K562 (cell line): Measurements from ENCODE around the gene LEPR. TPM values are rescaled to one million over a fixed set of nuclear protein-coding genes. Genes with fewer than 3 reads are reported as not detected.

Experiments used
- ARNT ChIP-seq, 2 experiments: fragments of 450-650 bp; IDR thresholded peaks; 2 replicates each; pipeline ENCODE4 v1.6.1; 2016; ENCODE audit warnings: mild to moderate bottlenecking in 1 of 2
- ATF3 ChIP-seq, 2 experiments: fragments of 450-650 bp in 1 of 2; sonication (generic) in 1 of 2; formaldehyde crosslinking in 1 of 2; IDR thresholded peaks in 1 of 2; conservative IDR thresholded peaks in 1 of 2; 2 replicates each; pipeline versions ENCODE4 v1.6.1 to v1.8.1; 2016 to 2023; ENCODE audit warnings: mild to moderate bottlenecking in 2 of 2, moderate library complexity in 2 of 2, inconsistent platforms in 1 of 2, missing genetic modification reagents in 1 of 2
- CCNT2 ChIP-seq: IDR thresholded peaks from 2 replicates; pipeline ENCODE4 v1.6.1; 2011; ENCODE audit warnings: borderline replicate concordance, low read depth, mild to moderate bottlenecking, moderate library complexity, mixed read lengths, low read length; ENCODE audit not compliant: insufficient read length; ENCODE audit errors: extremely low read depth
- HDAC1 ChIP-seq, 2 experiments: fragments of 450-650 bp; IDR thresholded peaks; 2 replicates each; pipeline ENCODE4 v1.6.1; 2016 to 2017; ENCODE audit warnings: inconsistent platforms in 1 of 2, mild to moderate bottlenecking in 1 of 2, moderate library complexity in 1 of 2
- IRF1 ChIP-seq: sonication (generic); formaldehyde crosslinking; IDR thresholded peaks from 2 replicates; pipeline ENCODE4 v1.8.0; 2022; ENCODE audit warnings: missing genetic modification reagents, mild to moderate bottlenecking, borderline replicate concordance
- MYC ChIP-seq, 2 experiments: fragments of 250-450 bp in 1 of 2; sonication (Bioruptor Pico) in 1 of 2; IDR thresholded peaks; 2 replicates each; pipeline versions ENCODE4 v1.5.1 to v1.6.1; 2012 to 2021; ENCODE audit warnings: low read depth in 2 of 2, borderline replicate concordance in 1 of 2, improper control_type of control experiment in 1 of 2, low read length in 1 of 2, mild to moderate bottlenecking in 1 of 2, moderate library complexity in 1 of 2
- NBN ChIP-seq: fragments of 450-650 bp; IDR thresholded peaks from 2 replicates; pipeline ENCODE4 v1.6.1; 2016; ENCODE audit warnings: low read depth, mild to moderate bottlenecking
- POLR2H ChIP-seq: IDR thresholded peaks from 2 replicates; pipeline ENCODE4 v1.6.1; 2016; ENCODE audit warnings: missing genetic modification characterization, low read depth, mild to moderate bottlenecking, control low read depth, missing compliant biosample characterization, moderate library complexity
- RBM34 ChIP-seq: fragments of 200-400 bp; formaldehyde crosslinking; IDR thresholded peaks from 2 replicates; pipeline ENCODE4 v1.6.1; 2018; ENCODE audit warnings: low read length, borderline replicate concordance; ENCODE audit not compliant: insufficient read depth
- RBM39 ChIP-seq: fragments of 200-400 bp; formaldehyde crosslinking; optimal IDR thresholded peaks from 2 replicates; pipeline ENCODE3; 2018; ENCODE audit warnings: low read depth, low read length
- RNF2 ChIP-seq: sonication (generic); IDR thresholded peaks from 2 replicates; pipeline ENCODE4 v1.6.1; 2016
- SIN3A ChIP-seq, 2 experiments: fragments of 150-350 bp in 1 of 2; IDR thresholded peaks; 2 replicates each; pipeline ENCODE4 v1.6.1; 2011 to 2016; ENCODE audit warnings: borderline replicate concordance in 2 of 2, low read depth in 2 of 2, low read length in 2 of 2, mild to moderate bottlenecking in 2 of 2, moderate library complexity in 2 of 2; ENCODE audit not compliant: control insufficient read depth in 1 of 2
- SIX5 ChIP-seq, 2 experiments: IDR thresholded peaks; 2 replicates each; pipeline ENCODE4 v1.6.1; 2011; ENCODE audit warnings: low read length in 2 of 2, borderline replicate concordance in 1 of 2, low read depth in 1 of 2, mild to moderate bottlenecking in 1 of 2, moderate library complexity in 1 of 2; ENCODE audit not compliant: insufficient read depth in 1 of 2
- SMARCE1 ChIP-seq: fragments of 450-650 bp; IDR thresholded peaks from 2 replicates; pipeline ENCODE4 v1.7.1; 2016; ENCODE audit warnings: mild to moderate bottlenecking
- SNAPC5 ChIP-seq: fragments of 250-450 bp; sonication (Bioruptor Pico); IDR thresholded peaks from 2 replicates; pipeline ENCODE4 v1.8.0; 2021; ENCODE audit warnings: moderate library complexity, mild to moderate bottlenecking, inconsistent platforms
- TRIM28 ChIP-seq: fragments of 450-650 bp; IDR thresholded peaks from 2 replicates; pipeline ENCODE4 v1.6.1; 2017
- ZNF133 ChIP-seq: fragments of 250-450 bp; sonication (Bioruptor Pico); IDR thresholded peaks from 2 replicates; pipeline ENCODE4 v1.4.0; 2020; ENCODE audit warnings: mild to moderate bottlenecking
- ZNF583 ChIP-seq: fragments of 250-450 bp; sonication (Bioruptor Pico); IDR thresholded peaks from 2 replicates; pipeline ENCODE4 v1.4.0; 2020
- ZNF766 ChIP-seq: fragments of 200-800 bp; sonication (Bioruptor generic); conservative IDR thresholded peaks from 2 replicates; pipeline ENCODE4 v1.6.1; 2016; ENCODE audit warnings: missing genetic modification characterization, missing compliant biosample characterization
- polyA plus RNA-seq, 8 experiments: library from polyadenylated mRNA; depleted of rRNA in 4 of 8; stranded (reverse) in 5 of 8; unstranded in 3 of 8; fragments of >200 nt; fragmentation: Nextera tagmentation in 2 of 8; fragmentation: Illumina TruSeq in 1 of 8; extraction: Ambion mirVana in 2 of 8; extraction: Trizol in 1 of 8; gene quantifications; 2 replicates each; pipeline versions ENCODE4 v1.2.1 to v1.2.3, GENCODE V29; 2011 to 2014; ENCODE audit warnings: inconsistent platforms in 1 of 8, missing spikeins in 1 of 8
- total RNA-seq, 7 experiments: library from RNA; depleted of rRNA in 6 of 7; stranded (reverse); fragments of >200 nt in 6 of 7; fragmentation: Illumina TruSeq in 2 of 7; extraction: Trizol in 2 of 7; gene quantifications; 2 replicates each; pipeline versions ENCODE4 v1.2.1 to v1.2.3, GENCODE V29; 2011 to 2021; ENCODE audit warnings: low replicate concordance in 1 of 7
- TF ChIP-seq, protein P1 (sequence below): sonication (generic); formaldehyde crosslinking; IDR thresholded peaks from 2 replicates; pipeline ENCODE4 v1.8.0; 2022; ENCODE audit warnings: mild to moderate bottlenecking, missing genetic modification reagents
- TF ChIP-seq, protein P2 (sequence below): fragments of 250-450 bp; sonication (Bioruptor Pico); IDR thresholded peaks from 2 replicates; pipeline ENCODE4 v1.5.0; 2020; ENCODE audit warnings: mild to moderate bottlenecking, borderline replicate concordance

Gene LEPR
- total and polyA plus RNA-seq, 9 of the 15 experiments (the other 6 are each of a cell fraction or from before 2014, with no cell fraction given), result 12.2 to 111 (median 43.1) TPM

GRCh38 chr1:65412256-65412983 is 8.0 kb upstream of the LEPR start (continued):
- TF ChIP-seq, protein P1, sequence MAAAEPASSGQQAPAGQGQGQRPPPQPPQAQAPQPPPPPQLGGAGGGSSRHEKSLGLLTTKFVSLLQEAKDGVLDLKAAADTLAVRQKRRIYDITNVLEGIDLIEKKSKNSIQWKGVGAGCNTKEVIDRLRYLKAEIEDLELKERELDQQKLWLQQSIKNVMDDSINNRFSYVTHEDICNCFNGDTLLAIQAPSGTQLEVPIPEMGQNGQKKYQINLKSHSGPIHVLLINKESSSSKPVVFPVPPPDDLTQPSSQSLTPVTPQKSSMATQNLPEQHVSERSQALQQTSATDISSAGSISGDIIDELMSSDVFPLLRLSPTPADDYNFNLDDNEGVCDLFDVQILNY (CRISPR knock-in tag), result no peak
- TF ChIP-seq SIX5 (IDR thresholded peaks at IDR 0.05; ENCODE audit: borderline replicate concordance in 1 of 2, insufficient read depth in 1 of 2, low read depth in 1 of 2, low read length in 2 of 2) (no peak), RBM39 (no peak), HDAC1 (IDR thresholded peaks at IDR 0.05) (peak in 1 of 2 experiments; percentile 85; a peak in 3 of 4 replicates), ZNF583 (CRISPR knock-in tag) (0 out of 2 replicates have a peak, but pooled peaks have one; percentile 32), POLR2H (peak; percentile 59), ARNT (IDR thresholded peaks at IDR 0.05) (peak; percentile 92 to 93; a peak in 3 of 4 replicates), ATF3 (IDR thresholded peaks at IDR 0.05) (peak; percentile 97), ATF3 (CRISPR knock-in tag; conservative IDR thresholded peaks at IDR 0.05) (no peak; the same call in 1 of the 2 replicates), NBN (peak; percentile 95), SIN3A (IDR thresholded peaks at IDR 0.05; ENCODE audit: borderline replicate concordance in 2 of 2, control insufficient read depth in 1 of 2, low read depth in 2 of 2, low read length in 2 of 2) (no peak), SNAPC5 (no peak), TRIM28 (peak; percentile 30; the same call in 1 of the 2 replicates), RNF2 (peak; percentile 93), ZNF133 (CRISPR knock-in tag) (no peak), SMARCE1 (peak; percentile 99), RBM34 (no peak), ZNF766 (CRISPR knock-in tag) (peak; percentile 73; the same call in 1 of the 2 replicates), CCNT2 (peak; percentile 99), MYC (IDR thresholded peaks at IDR 0.05; ENCODE audit: low read depth, low read length) (0 out of 2 replicates have a peak, but pooled peaks have one; percentile 49), MYC (CRISPR knock-in tag; IDR thresholded peaks at IDR 0.05; ENCODE audit: borderline replicate concordance, low read depth) (no peak), IRF1 (CRISPR knock-in tag) (no peak)
- TF ChIP-seq, protein P2, sequence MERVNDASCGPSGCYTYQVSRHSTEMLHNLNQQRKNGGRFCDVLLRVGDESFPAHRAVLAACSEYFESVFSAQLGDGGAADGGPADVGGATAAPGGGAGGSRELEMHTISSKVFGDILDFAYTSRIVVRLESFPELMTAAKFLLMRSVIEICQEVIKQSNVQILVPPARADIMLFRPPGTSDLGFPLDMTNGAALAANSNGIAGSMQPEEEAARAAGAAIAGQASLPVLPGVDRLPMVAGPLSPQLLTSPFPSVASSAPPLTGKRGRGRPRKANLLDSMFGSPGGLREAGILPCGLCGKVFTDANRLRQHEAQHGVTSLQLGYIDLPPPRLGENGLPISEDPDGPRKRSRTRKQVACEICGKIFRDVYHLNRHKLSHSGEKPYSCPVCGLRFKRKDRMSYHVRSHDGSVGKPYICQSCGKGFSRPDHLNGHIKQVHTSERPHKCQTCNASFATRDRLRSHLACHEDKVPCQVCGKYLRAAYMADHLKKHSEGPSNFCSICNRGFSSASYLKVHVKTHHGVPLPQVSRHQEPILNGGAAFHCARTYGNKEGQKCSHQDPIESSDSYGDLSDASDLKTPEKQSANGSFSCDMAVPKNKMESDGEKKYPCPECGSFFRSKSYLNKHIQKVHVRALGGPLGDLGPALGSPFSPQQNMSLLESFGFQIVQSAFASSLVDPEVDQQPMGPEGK (CRISPR knock-in tag), result no peak
